ENCODE measurements around the gene TAS2R40. TPM values are rescaled to one million over a fixed set of nuclear protein-coding genes. Genes with fewer than 3 reads are reported as not detected.

The TAS2R40 gene
- total and polyA plus RNA-seq, 10 of the 15 experiments (the other 5 are each of a cell fraction or from before 2014, with no cell fraction given), result not detected

DNA sequence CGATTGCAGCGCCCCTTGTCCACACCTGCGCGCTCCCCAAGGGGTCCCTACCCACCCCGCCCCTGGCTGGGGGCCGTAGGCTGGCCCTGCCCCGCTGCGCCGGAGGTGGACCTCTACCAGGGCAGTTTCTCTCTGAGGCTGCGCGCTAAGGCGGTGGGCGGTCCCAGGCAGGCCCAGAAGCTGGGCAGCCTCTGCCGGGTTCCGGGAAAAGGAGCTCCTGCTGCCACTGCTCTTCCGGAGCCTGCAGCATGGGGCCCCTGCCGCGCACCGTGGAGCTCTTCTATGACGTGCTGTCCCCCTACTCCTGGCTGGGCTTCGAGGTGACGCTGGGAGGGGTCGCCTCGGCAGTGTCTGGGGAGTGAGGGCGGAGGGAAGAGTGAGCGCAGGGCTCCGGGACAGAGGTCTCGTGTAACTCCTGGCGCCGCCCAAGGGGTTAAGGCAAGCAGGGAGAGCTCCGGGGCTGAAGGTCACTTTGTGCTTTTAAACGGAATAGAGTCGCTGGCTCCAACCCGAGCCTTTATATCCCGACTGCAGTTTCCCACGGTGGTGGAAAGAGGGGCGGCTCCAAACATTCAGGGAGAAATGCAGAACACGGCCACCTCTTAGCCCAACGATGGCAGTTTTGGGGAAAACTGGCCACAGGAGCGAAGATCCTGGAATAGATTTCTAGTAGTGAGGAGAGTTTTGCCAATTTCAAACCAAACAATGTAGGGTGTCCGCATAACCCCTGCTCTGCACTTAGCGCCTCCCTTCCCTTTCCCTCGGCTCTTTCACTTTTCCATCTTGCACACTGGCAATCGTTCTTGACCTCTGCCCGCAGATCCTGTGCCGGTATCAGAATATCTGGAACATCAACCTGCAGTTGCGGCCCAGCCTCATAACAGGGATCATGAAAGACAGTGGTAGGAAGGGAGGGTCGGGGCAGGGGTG, 41.7 kb downstream of the TAS2R40 start, which contains the start of gene GSTK1 (continued):
- TF ChIP-seq ZNF592 (IDR thresholded peaks at IDR 0.05), result no peak
- TF ChIP-seq, protein P1, sequence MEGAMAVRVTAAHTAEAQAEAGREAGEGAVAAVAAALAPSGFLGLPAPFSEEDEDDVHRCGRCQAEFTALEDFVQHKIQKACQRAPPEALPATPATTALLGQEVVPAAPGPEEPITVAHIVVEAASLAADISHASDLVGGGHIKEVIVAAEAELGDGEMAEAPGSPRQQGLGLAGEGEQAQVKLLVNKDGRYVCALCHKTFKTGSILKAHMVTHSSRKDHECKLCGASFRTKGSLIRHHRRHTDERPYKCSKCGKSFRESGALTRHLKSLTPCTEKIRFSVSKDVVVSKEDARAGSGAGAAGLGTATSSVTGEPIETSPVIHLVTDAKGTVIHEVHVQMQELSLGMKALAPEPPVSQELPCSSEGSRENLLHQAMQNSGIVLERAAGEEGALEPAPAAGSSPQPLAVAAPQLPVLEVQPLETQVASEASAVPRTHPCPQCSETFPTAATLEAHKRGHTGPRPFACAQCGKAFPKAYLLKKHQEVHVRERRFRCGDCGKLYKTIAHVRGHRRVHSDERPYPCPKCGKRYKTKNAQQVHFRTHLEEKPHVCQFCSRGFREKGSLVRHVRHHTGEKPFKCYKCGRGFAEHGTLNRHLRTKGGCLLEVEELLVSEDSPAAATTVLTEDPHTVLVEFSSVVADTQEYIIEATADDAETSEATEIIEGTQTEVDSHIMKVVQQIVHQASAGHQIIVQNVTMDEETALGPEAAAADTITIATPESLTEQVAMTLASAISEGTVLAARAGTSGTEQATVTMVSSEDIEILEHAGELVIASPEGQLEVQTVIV (IDR thresholded peaks at IDR 0.05; ENCODE audit: borderline replicate concordance, partially characterized antibody), result no peak
- no peak for TF ChIP-seq ZZZ3 (IDR thresholded peaks at IDR 0.05; ENCODE audit: control insufficient read depth, insufficient read length, low read depth)
- TF ChIP-seq, protein P2, sequence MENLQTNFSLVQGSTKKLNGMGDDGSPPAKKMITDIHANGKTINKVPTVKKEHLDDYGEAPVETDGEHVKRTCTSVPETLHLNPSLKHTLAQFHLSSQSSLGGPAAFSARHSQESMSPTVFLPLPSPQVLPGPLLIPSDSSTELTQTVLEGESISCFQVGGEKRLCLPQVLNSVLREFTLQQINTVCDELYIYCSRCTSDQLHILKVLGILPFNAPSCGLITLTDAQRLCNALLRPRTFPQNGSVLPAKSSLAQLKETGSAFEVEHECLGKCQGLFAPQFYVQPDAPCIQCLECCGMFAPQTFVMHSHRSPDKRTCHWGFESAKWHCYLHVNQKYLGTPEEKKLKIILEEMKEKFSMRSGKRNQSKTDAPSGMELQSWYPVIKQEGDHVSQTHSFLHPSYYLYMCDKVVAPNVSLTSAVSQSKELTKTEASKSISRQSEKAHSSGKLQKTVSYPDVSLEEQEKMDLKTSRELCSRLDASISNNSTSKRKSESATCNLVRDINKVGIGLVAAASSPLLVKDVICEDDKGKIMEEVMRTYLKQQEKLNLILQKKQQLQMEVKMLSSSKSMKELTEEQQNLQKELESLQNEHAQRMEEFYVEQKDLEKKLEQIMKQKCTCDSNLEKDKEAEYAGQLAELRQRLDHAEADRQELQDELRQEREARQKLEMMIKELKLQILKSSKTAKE (IDR thresholded peaks at IDR 0.05; ENCODE audit: low read depth, poor library complexity, severe bottlenecking), result no peak
- TF ChIP-seq KAT2A (conservative IDR thresholded peaks at IDR 0.05; ENCODE audit: control insufficient read depth, low read depth, low read length), result no peak
- TF ChIP-seq ZNF217 (IDR thresholded peaks at IDR 0.05), result no peak
- TF ChIP-seq POLR2AphosphoS2 (IDR thresholded peaks at IDR 0.05; ENCODE audit: low read depth, low read length), result peak; percentile 76
- TF ChIP-seq JUND (IDR thresholded peaks at IDR 0.05; ENCODE audit: low read depth, low read length), result no peak
- TF ChIP-seq TCF7 (IDR thresholded peaks at IDR 0.05; ENCODE audit: borderline replicate concordance), result peak; percentile 27; the same call in 1 of the 2 replicates
- TF ChIP-seq TCF12 (IDR thresholded peaks at IDR 0.05; ENCODE audit: low read depth, low read length), result no peak
- no peak; the same call in 1 of the 2 replicates for TF ChIP-seq GABPA (IDR thresholded peaks at IDR 0.05; ENCODE audit: low read depth)
- peak; percentile 81 for TF ChIP-seq LARP7 (IDR thresholded peaks at IDR 0.05)
- no peak for TF ChIP-seq DPF2 (IDR thresholded peaks at IDR 0.05)
- TF ChIP-seq, protein P3, sequence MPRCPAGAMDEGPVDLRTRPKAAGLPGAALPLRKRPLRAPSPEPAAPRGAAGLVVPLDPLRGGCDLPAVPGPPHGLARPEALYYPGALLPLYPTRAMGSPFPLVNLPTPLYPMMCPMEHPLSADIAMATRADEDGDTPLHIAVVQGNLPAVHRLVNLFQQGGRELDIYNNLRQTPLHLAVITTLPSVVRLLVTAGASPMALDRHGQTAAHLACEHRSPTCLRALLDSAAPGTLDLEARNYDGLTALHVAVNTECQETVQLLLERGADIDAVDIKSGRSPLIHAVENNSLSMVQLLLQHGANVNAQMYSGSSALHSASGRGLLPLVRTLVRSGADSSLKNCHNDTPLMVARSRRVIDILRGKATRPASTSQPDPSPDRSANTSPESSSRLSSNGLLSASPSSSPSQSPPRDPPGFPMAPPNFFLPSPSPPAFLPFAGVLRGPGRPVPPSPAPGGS (IDR thresholded peaks at IDR 0.05; ENCODE audit: borderline replicate concordance, insufficient read depth, low read depth, low read length, poor library complexity, severe bottlenecking), result no peak
- TF ChIP-seq IRF4 (IDR thresholded peaks at IDR 0.05; ENCODE audit: low read depth, low read length), result no peak
- TF ChIP-seq RUNX3 (IDR thresholded peaks at IDR 0.05; ENCODE audit: low read length), result no peak
- peak; percentile 95 for TF ChIP-seq POLR2A (IDR thresholded peaks at IDR 0.05; ENCODE audit: low read depth, low read length)
- TF ChIP-seq POLR2AphosphoS5 (IDR thresholded peaks at IDR 0.05; ENCODE audit: low read length), result peak; percentile 85
- no peak for TF ChIP-seq NFYB (IDR thresholded peaks at IDR 0.05; ENCODE audit: insufficient read depth, low read depth, low read length)
